HG02884 (cell line): Measurements from ENCODE around the gene MATN4.

Source experiments
- ATAC-seq: cut with Tn5 transposase; IDR thresholded peaks from one replicate; pipeline ENCODE4 v1.9.1; 2021; ENCODE audit warnings: mild to moderate bottlenecking, moderate library complexity; ENCODE audit not compliant: unreplicated experiment

MATN4 gene

DNA sequence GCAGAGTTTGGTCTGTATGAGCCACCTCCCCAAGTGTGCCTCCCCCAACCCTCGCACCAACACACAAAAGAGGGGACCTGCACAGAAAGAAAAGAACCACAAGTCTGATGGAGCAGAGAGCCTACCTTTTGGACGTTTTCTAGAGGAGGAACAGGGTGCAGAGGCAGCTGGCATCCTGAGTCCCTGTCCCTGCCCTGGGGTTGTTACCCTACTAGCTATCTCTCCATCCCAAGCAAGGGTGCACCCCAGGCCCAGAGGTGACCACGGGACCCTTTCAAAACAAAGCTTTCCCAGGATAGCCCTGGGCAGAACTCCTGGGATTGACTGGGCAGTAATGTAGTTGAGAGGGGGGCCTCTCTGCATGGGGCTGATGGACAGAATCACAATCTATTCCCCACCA, 9.7 kb upstream of the MATN4 start:
- ATAC-seq, result no peak

- no peak for ATAC-seq
Measured at GRCh38 chr20:45316150-45317080, 8.3 kb upstream of the MATN4 start.

GRCh38 chr20:45315672-45316071, 7.6 kb upstream of the MATN4 start:
- ATAC-seq, result no peak

DNA sequence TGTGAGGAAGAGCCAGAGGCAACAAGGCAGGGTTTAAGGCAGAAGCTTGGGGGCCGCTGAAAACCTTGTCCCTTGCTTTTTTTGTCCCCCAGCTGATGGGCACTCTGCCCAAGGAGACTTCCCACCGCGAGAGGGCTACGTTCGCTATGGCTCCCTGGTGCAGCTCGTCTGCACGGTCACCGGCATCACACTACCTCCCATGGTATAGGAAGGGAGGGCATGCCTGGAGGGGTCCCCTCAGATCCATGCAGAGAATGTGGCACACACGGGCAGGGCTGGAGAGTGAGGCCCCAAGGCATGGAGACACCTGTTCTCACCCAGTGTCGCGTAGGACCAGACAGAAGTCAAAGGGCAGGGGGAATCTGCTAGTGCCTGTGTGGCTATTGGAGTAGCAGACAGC, 5.8 kb upstream of the MATN4 start:
- ATAC-seq, result no peak

DNA sequence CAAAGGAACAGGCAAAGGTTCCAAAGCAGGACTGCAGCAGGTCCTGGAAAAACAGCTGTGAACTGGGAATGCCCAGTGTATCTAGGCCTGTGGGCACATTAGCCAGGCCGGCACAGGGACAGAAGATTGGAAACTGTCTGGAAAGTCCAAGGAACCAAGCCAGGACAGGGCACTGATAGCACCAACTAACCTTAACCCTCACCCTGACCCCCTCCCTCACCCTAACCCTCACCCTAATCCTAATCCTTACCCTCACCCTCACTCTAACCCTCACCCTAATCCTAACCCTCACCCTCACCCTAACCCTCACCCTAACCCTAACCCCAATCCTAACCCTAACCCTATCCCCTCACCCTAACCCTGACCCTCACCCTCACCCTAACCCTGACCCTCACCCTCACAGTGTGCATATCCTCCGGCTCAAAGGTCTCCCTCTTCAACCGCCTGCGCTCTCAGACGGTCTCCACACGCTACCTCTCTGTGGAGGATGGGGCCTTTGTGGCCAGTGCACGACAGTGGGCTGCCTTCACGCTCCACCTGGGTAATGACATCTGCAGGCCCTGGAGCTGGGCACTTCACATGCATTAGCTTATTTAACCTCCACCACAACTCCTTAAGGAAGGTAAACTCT, 5.1 kb upstream of the MATN4 start:
- ATAC-seq, result no peak

GRCh38 chr20:45312241-45312640, 4.1 kb upstream of the MATN4 start:
- no peak for ATAC-seq

DNA sequence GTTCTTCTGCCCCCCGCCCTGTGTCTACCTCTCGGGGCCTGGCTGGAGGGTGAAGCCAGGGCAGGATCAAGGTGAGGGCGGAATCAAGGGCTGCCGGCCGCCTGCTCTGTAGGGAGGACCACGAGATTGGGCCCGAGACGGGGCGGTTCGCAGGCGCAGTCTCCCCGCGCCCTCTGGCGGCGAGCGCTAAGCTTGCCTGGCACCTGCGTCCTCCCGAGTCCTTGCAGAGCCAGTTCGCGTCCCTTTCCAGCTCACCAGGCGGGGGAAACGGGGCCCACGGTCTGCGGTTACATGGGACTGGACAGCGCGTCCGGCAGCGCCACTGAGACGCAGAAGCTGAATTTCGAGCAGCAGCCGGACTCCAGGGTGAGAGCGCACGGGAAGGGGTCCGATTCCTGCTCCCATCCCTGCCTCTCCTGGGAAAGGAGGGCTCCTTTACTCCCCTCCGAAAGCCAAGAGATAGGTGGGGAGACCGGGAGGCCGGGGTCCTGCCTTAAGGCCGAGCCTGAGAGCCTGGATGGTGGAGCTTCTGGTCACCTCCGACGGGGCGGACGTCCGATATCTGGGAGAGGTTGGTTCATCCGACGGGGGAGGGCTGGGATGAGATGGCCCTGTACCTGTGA, 3.6 kb upstream of the MATN4 start:
- no peak for ATAC-seq

- no peak for ATAC-seq
Measured at GRCh38 chr20:45309075-45309474, 976 bp upstream of the MATN4 start.

- ATAC-seq, result no peak
Measured at GRCh38 chr20:45307076-45307640, 941 bp downstream of the MATN4 start.

DNA sequence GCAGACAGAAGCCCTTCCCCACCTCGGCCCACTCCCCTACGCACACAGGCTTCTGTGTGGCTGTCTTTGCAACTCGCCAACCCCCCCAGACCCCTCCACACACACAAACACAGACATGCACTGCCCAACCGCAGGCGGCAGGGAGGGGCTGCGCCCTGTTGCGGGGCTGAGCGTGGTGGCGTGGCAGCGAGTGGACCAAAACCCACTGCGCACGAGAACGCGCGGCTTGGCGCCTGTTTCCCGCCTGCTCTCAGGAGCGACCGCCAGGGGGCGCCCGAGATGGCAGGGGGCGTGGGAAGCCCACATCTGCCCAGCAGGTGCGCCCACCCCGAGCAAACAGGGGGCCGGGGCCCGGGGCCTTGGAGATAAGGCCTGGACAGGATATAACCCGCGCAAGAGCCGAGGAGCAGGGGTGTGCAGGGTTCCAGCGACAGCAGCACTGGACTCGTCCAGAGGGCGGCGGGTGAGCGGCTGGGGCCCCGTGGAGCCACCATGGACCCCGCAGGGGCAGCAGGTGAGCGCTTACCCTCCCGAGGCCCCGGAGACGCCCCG, 1.6 kb downstream of the MATN4 start, which contains the start of gene RBPJL:
Gene RBPJL, plus strand, starts transcription at position 410 of the 552 bp plus-strand sequence. Its CDS starts 83 bp downstream, at position 493.
- no peak for ATAC-seq

GRCh38 chr20:45305262-45305661, 2.8 kb downstream of the MATN4 start:
- ATAC-seq, result no peak

DNA sequence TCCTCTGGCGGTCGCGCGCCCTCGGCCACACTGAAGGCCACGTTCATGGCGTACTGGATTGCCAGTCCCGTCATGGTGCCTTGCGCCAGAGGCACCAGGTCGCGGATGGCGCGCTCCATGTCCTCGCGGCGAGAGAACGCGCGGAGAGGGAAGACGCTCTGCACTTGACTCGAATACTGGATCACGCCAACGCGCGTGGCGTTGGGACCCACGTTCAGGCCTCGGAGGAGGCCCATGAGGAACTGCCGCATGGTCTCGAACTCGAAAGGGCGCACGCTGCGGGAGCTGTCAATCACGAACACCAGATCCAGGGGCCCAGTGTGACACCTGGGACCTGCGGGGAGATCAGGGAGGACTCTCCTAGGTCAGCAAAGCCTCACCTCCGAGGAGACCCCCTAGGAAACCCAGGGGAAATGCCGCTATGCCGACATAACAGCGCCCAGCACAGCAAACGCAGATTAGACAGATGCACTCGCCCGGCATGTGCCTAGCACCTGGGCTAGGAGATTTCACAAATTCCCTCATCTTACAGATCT, 3.6 kb downstream of the MATN4 start:
- no peak for ATAC-seq

DNA sequence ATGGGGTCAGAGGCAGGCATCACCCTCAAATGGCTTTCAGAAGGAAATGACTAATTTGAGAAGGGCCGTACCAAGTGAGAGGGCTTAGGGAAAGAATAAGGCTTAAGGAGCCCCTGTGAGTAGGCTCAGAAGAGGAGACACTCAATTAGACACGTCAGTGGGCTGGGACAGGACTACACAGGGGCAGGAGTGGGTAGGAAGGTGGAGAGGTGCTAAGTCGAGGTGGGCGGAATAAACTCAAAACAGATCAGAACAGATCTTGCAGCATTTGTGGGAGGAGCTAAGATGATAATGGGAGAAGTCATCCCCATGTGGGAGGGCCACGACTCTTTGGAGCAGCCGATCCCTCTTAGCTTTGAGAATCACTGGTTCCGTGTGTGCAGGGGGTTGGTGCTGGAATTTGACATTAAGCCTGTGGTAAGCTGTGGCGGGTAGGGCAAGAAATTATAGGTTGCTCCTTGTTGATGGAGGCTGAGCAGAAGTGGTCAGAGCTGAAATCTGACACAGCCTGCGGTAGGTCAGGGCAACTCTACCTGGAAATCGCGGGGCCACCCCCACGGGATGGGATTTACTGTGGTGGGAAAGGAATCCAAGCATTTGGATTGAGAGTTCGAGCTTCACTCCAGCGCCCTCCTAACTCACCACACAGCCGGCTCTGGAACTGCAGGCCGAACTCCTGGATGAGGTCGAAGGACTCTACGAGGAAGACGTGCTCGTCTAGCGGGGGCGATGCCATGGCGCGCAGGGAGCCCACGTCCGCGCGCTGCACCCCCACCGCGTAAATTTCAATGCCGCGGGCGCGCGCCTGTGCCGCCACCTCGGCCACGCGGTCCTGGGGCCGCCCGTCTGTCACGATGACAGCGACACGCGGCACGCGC, 4.3 kb downstream of the MATN4 start:
- ATAC-seq, result no peak

- no peak for ATAC-seq
Measured at GRCh38 chr20:45301824-45302271, 6.3 kb downstream of the MATN4 start.

GRCh38 chr20:45300961-45301360, 7.1 kb downstream of the MATN4 start:
- ATAC-seq, result no peak

DNA sequence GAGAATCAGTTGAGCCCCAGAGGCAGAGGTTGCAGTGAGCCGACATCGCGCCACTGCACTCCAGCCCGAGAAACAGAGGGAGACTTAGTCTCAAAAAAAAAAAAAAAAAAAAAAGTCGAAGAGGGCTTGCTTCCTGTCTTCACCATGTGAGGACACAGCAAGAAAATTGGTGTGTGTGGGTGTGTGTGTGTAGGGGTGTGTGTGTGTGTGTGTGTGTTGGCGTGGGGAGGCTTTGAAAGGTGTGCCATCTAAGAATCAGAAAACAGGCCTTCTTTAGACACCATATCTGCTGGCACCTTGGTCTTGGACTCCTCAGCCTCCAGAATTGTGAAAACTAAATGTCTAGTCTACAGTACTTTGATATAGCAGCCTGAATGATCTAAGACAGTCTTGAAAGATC, 8.3 kb downstream of the MATN4 start:
- no peak for ATAC-seq

DNA sequence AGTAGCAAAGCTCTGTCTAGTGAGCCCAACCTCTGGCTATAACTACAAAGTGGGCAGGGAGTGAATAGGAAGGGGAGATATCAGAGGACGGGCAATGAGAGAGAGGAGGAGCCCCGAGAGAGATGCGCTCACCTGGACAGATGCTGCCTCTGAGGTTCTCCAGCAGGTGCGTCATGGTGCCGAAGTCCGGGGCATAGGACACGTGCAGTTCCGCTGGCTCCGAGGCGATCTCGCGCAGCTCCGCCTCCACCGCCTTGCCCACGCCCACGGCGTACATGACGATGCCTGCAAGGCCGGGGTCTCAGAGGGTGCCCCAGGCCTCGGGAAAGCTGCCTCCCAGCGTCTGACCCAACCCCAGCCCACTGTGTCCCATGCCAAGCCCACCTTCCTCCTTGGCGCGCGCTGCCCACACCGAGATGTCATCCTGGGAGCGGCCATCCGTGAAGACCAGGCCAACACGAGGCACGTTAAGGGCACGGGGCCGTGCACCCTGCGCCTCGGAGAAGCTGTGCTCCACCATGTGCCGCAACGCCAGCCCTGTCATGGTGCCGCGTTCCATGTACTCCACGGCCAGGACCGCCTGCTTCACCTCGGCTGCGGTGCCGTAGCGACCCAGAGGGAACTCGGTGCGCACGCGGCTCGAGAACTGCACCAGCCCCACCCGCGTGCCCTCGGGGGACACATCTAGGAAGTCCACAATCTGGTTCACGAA, 10.2 kb downstream of the MATN4 start:
- ATAC-seq, result no peak

GRCh38 chr20:45294659-45295058, 13.4 kb downstream of the MATN4 start:
- ATAC-seq, result no peak

DNA sequence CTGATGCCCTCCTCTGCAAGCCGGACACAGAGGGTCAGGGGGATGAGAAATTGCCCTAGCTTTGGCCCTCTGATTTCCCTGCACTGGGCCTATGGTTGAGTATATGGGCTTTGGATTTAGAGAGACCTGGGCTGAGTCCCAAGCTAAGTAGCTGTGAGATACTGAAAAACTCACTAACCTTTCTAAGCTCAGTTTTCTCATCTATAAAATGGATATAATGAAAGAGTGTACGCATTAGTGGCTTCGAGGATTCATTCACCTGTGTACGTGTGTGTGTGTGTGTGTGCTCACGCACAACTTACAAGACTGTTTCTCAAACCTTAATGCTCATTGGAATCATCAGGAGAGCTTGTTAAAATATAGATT, 14.1 kb downstream of the MATN4 start:
- ATAC-seq, result no peak
